Adrenal gland (tissue), 5 donors: ENCODE data around the gene DAPK3.
"Not testable (repeated sequence)": the region's sequence is repeated elsewhere in the genome, so short reads cannot be mapped to it uniquely, and the experiment has no call there.

ENCODE experiments used
- POLR2A ChIP-seq, 2 donors: fragments of 450-650 bp; IDR thresholded peaks; one replicate each; pipeline ENCODE4 v1.6.1; 2017; ENCODE audit warnings: antibody characterized with exemption in 2 of 2, mild to moderate bottlenecking in 2 of 2, moderate library complexity in 1 of 2
- TF ChIP-seq, protein P1 (sequence below), 6 experiments: fragments of 450-650 bp in 4 of 6; fragments of 200-600 bp in 2 of 6; sonication (generic) in 1 of 6; IDR thresholded peaks; 1 replicate in 5 of 6; 2 replicates in 1 of 6; pipeline versions ENCODE4 v1.5.1 to v1.8.0; 2016 to 2021; ENCODE audit warnings: antibody characterized with exemption in 6 of 6, mild to moderate bottlenecking in 2 of 6, moderate library complexity in 1 of 6
- donor health status: DM: no; HTN: no; CAD: no.

DNA sequence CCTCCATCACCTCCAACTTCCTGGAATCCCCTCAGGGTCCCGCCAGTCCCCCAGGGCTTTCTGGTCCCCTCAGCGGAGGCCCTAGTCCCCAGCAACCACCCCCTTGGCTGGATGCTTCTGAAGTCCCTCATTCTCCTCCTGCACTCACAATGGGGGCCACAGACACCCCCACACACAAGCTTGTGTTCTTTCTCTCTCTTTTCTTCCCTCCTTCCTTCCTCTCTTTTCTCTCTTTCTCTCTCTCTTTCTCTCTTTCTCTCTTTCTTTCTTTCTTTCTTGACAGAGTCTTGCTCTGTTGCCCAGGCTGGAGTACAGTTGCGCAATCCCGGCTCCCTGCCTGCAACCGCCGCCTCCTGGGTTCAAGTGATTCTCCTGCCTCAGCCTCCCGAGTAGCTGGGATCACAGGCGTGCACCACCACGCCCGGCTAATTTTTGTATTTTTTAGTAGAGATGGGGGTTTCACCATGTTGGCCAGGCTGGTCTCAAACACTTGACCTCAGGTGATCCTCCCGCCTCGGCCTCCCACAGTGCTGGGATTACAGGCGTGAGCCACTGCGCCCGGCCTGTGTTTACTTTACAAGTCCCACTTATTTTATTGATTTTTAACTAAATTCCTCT, 23.5 kb downstream of the DAPK3 start:
- TF ChIP-seq, protein P1, sequence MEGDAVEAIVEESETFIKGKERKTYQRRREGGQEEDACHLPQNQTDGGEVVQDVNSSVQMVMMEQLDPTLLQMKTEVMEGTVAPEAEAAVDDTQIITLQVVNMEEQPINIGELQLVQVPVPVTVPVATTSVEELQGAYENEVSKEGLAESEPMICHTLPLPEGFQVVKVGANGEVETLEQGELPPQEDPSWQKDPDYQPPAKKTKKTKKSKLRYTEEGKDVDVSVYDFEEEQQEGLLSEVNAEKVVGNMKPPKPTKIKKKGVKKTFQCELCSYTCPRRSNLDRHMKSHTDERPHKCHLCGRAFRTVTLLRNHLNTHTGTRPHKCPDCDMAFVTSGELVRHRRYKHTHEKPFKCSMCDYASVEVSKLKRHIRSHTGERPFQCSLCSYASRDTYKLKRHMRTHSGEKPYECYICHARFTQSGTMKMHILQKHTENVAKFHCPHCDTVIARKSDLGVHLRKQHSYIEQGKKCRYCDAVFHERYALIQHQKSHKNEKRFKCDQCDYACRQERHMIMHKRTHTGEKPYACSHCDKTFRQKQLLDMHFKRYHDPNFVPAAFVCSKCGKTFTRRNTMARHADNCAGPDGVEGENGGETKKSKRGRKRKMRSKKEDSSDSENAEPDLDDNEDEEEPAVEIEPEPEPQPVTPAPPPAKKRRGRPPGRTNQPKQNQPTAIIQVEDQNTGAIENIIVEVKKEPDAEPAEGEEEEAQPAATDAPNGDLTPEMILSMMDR (IDR thresholded peaks at IDR 0.05): not testable (repeated sequence)
- not testable (repeated sequence) for TF ChIP-seq POLR2A (IDR thresholded peaks at IDR 0.05)
